Ascending aorta (tissue), 2 donors: ENCODE measurements around the gene ADAMTS15. TPM values are rescaled to one million over a fixed set of nuclear protein-coding genes. Genes with fewer than 3 reads are reported as not detected.

ENCODE experiments used
- DNase-seq, 2 donors: peaks; one replicate each; pipeline ENCODE4 v3.0.0-alpha.2; 2019; ENCODE audit warnings: low spot score in 2 of 2
- H3K27ac ChIP-seq, 2 donors: fragments of 200-600 bp; sonication (generic); one replicate each; pipeline ENCODE4 v1.5.1; 2016 to 2017; ENCODE audit warnings: mild to moderate bottlenecking in 1 of 2
- H3K27me3 ChIP-seq: fragments of 200-600 bp; sonication (generic); one replicate; pipeline ENCODE4 v1.5.1; 2017
- H3K36me3 ChIP-seq, 2 donors: fragments of 200-600 bp; sonication (generic); one replicate each; pipeline ENCODE4 v1.5.1; 2016
- H3K4me1 ChIP-seq, 2 donors: fragments of 200-600 bp; sonication (generic); one replicate each; pipeline ENCODE4 v1.5.1; 2016 to 2017; ENCODE audit warnings: mild to moderate bottlenecking in 1 of 2
- H3K4me3 ChIP-seq, 2 donors: fragments of 200-600 bp; sonication (generic); one replicate each; pipeline ENCODE4 v1.5.1; 2016 to 2017; ENCODE audit warnings: mild to moderate bottlenecking in 1 of 2
- H3K9me3 ChIP-seq, 2 donors: fragments of 200-600 bp; sonication (generic); one replicate each; pipeline ENCODE4 v1.5.1; 2016
- intact Hi-C: fragments of 100-400 bp; cut with DNase I; formaldehyde crosslinking; loops from one replicate; pipeline ENCODE4 v1.15.1; 2023
- total RNA-seq: library from RNA; depleted of rRNA; stranded (reverse); fragments of >200 nt; gene quantifications from one replicate; pipeline ENCODE4 v1.1.0, GENCODE V29; 2016
- TF ChIP-seq, protein P1 (sequence below), 3 experiments: fragments of 200-600 bp in 2 of 3; fragments of 450-650 bp in 1 of 3; sonication (generic) in 2 of 3; IDR thresholded peaks; one replicate each; pipeline ENCODE4 v1.5.1; 2016 to 2019; ENCODE audit warnings: antibody characterized with exemption in 3 of 3, mild to moderate bottlenecking in 1 of 3, moderate library complexity in 1 of 3

The ADAMTS15 gene
- total RNA-seq, 1 donor from 2014 or later: 20.4 TPM

DNA sequence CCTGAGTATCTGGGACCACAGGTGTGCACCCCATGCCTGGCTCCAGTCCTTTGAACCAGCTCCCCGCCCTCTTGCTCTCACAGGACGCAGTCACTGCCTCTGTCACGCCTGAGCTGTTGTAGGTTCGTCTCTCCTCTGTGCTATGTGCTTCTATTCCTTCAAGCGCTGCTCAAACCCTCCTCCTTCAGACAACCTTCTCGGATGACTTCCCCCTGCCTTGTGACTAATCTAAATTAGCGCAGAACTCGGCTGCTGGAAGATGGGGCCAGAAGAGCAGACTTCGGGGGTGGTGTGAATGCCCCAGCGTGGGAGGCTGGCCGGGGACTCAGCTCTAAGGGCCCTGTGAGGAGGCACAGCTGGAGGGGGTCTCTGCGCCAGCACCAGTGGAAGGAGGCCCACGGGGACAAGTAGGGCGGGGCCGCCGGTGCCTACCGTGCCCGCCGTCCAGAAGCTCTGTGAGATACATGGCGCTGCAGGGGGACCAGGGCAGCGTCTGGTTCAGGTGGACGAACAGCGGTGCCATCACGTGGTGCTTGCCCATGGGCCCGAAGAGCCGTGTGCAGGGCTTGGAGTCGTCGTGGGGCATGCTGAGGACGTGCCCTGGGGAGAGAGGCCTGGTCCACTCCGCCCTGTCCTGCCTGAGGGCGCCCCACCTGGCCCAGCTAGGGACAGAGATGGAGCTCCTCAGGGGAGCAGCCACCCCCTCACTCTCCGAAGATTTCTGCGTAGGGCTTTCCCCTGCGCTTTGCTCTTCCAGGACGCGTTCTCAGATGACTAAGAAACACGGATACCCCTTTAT lies 32.5 kb upstream of the ADAMTS15 start:
- Histone ChIP-seq H3K4me1 (peaks cover 9 to 18% of the 10 kb centered on the region in 2 donors), H3K4me3 (no peak overlapping the region), H3K36me3 (no peaks in the 10 kb centered on the region), H3K27ac (no peak overlapping the region), H3K27me3 (no peaks in the 10 kb centered on the region), H3K9me3 (no peaks in the 10 kb centered on the region)
- DNase-seq: no peak
- intact Hi-C loops: loop anchor here (5.0 kb wide), 1 partner anchor 294 kb away; no protein-coding TSS in a partner anchor
- TF ChIP-seq, protein P1, sequence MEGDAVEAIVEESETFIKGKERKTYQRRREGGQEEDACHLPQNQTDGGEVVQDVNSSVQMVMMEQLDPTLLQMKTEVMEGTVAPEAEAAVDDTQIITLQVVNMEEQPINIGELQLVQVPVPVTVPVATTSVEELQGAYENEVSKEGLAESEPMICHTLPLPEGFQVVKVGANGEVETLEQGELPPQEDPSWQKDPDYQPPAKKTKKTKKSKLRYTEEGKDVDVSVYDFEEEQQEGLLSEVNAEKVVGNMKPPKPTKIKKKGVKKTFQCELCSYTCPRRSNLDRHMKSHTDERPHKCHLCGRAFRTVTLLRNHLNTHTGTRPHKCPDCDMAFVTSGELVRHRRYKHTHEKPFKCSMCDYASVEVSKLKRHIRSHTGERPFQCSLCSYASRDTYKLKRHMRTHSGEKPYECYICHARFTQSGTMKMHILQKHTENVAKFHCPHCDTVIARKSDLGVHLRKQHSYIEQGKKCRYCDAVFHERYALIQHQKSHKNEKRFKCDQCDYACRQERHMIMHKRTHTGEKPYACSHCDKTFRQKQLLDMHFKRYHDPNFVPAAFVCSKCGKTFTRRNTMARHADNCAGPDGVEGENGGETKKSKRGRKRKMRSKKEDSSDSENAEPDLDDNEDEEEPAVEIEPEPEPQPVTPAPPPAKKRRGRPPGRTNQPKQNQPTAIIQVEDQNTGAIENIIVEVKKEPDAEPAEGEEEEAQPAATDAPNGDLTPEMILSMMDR (IDR thresholded peaks at IDR 0.05): no peak

DNA sequence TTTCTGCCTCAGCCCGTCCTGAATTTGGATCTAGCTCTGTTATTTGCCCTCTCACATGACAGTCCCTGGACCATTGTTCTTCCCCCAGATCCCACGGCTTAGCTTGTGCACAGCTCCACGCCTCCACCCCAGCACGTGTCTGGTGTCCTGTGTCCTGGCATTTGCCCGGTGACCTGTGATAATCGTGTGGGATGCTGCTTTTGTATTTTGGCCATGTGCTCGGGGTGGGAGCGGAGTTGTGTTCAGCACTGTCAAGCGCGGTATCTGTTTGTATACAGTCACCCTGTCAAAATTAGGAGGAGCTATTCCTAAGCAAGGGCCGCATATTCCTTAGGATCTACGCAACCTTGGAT lies 31.9 kb upstream of the ADAMTS15 start:
- no peaks in the 10 kb centered on the region for H3K36me3 ChIP-seq
- H3K27ac ChIP-seq: no peak overlapping the region
- no peaks in the 10 kb centered on the region for H3K9me3 ChIP-seq
- no peaks in the 10 kb centered on the region for H3K27me3 ChIP-seq
- intact Hi-C loops: loop anchor here (5.0 kb wide), 1 partner anchor 294 kb away; no protein-coding TSS in a partner anchor
- H3K4me3 ChIP-seq: no peak overlapping the region
- no peak for DNase-seq
- TF ChIP-seq, protein P1 (IDR thresholded peaks at IDR 0.05): no peak
- peaks cover 9 to 18% of the 10 kb centered on the region in 2 donors for H3K4me1 ChIP-seq

DNA sequence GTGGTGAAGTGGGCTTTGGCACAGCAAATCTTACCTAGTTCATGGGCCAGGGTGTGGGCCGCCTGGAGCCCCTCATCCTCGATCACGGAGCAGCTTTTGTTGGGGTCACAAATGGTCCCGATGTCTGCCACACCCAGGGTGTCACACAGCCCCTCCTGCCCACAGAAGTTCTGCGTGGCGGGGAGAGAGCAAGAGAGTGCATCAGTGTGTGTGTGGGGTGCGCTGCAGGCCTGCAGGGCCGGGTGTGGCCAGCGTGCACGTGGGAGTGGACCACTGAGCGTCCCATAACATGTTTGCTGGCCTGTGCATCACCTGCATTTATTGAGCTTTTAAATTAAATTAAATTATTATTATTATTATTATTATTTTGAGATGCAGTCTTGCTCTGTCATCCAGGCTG lies 31.5 kb upstream of the ADAMTS15 start:
- intact Hi-C loops: loop anchor here (5.0 kb wide), 1 partner anchor 295 kb away; no protein-coding TSS in a partner anchor
- Histone ChIP-seq H3K27ac (no peak overlapping the region), H3K9me3 (no peaks in the 10 kb centered on the region), H3K4me3 (no peak overlapping the region), H3K27me3 (no peaks in the 10 kb centered on the region), H3K4me1 (peaks cover 9 to 18% of the 10 kb centered on the region in 2 donors), H3K36me3 (no peaks in the 10 kb centered on the region)
- DNase-seq: no peak
- TF ChIP-seq, protein P1 (IDR thresholded peaks at IDR 0.05): no peak

DNA sequence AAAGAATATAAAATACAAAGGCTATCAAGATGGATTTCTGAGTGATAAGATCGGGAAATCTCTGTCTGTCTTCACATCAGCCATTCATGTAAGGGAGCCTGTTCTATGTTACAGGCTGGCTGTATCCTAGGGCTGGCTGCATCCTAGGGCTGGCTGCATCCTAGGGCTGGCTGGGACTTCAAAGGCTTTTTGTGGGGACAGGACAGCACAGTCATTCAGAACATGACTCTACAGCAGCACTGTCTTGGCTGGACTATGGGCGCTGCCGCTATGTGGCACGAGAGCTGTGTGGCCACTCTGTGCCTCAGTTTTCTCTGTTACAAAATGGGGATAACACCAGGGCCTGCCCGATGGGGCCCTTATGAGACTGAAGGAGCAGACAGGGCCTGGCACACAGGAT lies 30.2 kb upstream of the ADAMTS15 start:
- Histone ChIP-seq H3K4me1 (peaks cover 9 to 13% of the 10 kb centered on the region in 2 donors), H3K4me3 (no peak overlapping the region), H3K9me3 (no peaks in the 10 kb centered on the region), H3K27ac (peak overlapping the region in 1 of 2 donors; percentile 52), H3K27me3 (no peaks in the 10 kb centered on the region), H3K36me3 (no peaks in the 10 kb centered on the region)
- TF ChIP-seq, protein P1 (IDR thresholded peaks at IDR 0.05): no peak
- no peak for DNase-seq
- intact Hi-C loops: loop anchor here (5.0 kb wide), 1 partner anchor 296 kb away; no protein-coding TSS in a partner anchor

DNA sequence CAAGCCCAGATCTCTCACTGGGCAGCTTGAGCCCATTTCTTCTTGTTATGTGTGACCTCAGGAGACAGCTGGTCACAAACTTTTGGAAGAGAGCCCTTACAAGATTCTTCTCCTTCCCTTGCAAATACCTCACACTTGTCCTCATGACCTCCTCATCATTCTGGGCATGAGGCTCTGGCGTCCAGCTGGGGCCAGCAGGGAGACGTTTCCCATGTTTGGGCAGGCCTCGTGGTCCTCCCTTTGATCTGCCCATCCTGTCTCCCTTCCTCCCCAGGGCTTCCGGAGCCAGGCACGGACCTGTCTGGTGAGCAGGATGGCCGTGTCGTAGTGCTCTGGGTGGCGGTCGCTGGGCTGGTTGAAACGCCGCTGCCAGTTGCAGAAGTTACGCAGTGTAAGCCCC lies 29.7 kb upstream of the ADAMTS15 start:
- peak overlapping the region; percentile 15 to 52 for H3K27ac ChIP-seq
- no peak overlapping the region for H3K4me3 ChIP-seq
- H3K4me1 ChIP-seq: peaks cover 8 to 10% of the 10 kb centered on the region in 2 donors
- TF ChIP-seq, protein P1 (IDR thresholded peaks at IDR 0.05): no peak
- no peaks in the 10 kb centered on the region for H3K27me3 ChIP-seq
- intact Hi-C loops: loop anchor here (5.0 kb wide), 1 partner anchor 296 kb away; no protein-coding TSS in a partner anchor
- no peaks in the 10 kb centered on the region for H3K9me3 ChIP-seq
- no peak for DNase-seq
- H3K36me3 ChIP-seq: no peaks in the 10 kb centered on the region
